Measurements from ENCODE around the gene NPAS3.

DNA sequence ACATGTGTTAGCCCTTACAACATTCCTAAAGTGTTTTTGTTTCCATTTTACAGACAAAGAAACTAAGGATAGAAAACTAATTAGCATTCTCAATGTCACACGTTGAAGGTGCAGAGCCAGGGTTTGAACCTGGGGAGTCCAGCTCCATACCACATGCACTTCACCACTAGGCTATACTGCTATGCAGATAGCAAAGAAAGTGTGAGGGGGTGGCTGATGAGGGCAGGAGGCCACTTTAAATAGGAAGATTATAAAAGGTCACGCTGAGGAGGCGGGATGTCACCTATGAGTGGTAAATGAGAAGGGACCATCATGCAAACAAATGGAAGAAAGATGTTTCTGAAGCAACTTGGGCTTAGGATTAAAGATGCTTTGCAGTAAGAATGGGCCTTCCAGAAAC lies 798.3 kb downstream of the NPAS3 start:
- TF ChIP-seq CTCF (IDR thresholded peaks at IDR 0.05; ENCODE audit: insufficient read depth, low read length): no peak
- TF ChIP-seq POLR2AphosphoS5 (IDR thresholded peaks at IDR 0.05; ENCODE audit: low read depth): no peak
- no peak for TF ChIP-seq REST (IDR thresholded peaks at IDR 0.05; ENCODE audit: insufficient replicate concordance, low read depth)
- no peak for TF ChIP-seq GABPA (IDR thresholded peaks at IDR 0.05; ENCODE audit: low read depth)
- no peak for TF ChIP-seq SPI1 (IDR thresholded peaks at IDR 0.05; ENCODE audit: borderline replicate concordance, low read depth)

Data from HL-60 (cell line).